Measurements from ENCODE around the gene HS2ST1. TPM values are rescaled to one million over a fixed set of nuclear protein-coding genes. Genes with fewer than 3 reads are reported as not detected.

The HS2ST1 gene
- total and polyA plus RNA-seq, 2 donors (not counting 1 experiment from before 2014, with no cell fraction given) = 19.2 to 22.5 TPM

GRCh38 chr1:87042111-87042811, 127.8 kb downstream of the HS2ST1 start:
- TF ChIP-seq EZH2 (IDR thresholded peaks at IDR 0.05; ENCODE audit: low read length, missing control alignments) (no peak), CTCF (conservative IDR thresholded peaks at IDR 0.05 in 1 of 2, IDR thresholded peaks at IDR 0.05 in 1 of 2; ENCODE audit: low read depth in 1 of 2, low read length in 2 of 2) (no peak)

GRCh38 chr1:87044424-87044823, 130.0 kb downstream of the HS2ST1 start:
- Histone ChIP-seq H3K9ac (ENCODE audit: insufficient read depth, low read length) (no peak overlapping the region), H3K4me3 (replicated peaks in 1 of 4; ENCODE audit: control extremely low read depth in 1 of 4, insufficient read depth in 1 of 4, low read depth in 3 of 4, low read length in 4 of 4) (no peak overlapping the region), H3K4me2 (ENCODE audit: extremely low read depth, insufficient read depth, low read length) (no peak overlapping the region), H3K9me3 (ENCODE audit: control insufficient read depth, insufficient read depth, low read depth, low read length) (no peaks in the 10 kb centered on the region), H2AFZ (ENCODE audit: low read length) (no peak overlapping the region), H3K36me3 (ENCODE audit: control insufficient read depth, insufficient read depth, low read length) (no peaks in the 10 kb centered on the region), H3K4me1 (ENCODE audit: control insufficient read depth, extremely low read depth, insufficient read depth, low read length) (no peaks in the 10 kb centered on the region), H3K27me3 (ENCODE audit: control insufficient read depth, insufficient read depth, low read length) (no peaks in the 10 kb centered on the region), H4K20me1 (ENCODE audit: control insufficient read depth, extremely low read depth, insufficient read depth, low read length) (no peaks in the 10 kb centered on the region), H3K27ac (ENCODE audit: insufficient read depth, low read length) (no peak overlapping the region), H3K79me2 (ENCODE audit: control insufficient read depth, insufficient read depth, low read length) (no peaks in the 10 kb centered on the region)
- TF ChIP-seq CTCF (conservative IDR thresholded peaks at IDR 0.05 in 1 of 2, IDR thresholded peaks at IDR 0.05 in 1 of 2; ENCODE audit: low read depth in 1 of 2, low read length in 2 of 2) (no peak), EZH2 (IDR thresholded peaks at IDR 0.05; ENCODE audit: low read length, missing control alignments) (no peak)
- no peak for DNase-seq (ENCODE audit: low read depth in 2 of 2)

More at GRCh38 chr1:87042111-87042811, 127.8 kb downstream of the HS2ST1 start:
- Histone ChIP-seq H3K4me2 (ENCODE audit: extremely low read depth, insufficient read depth, low read length) (no peak overlapping the region), H4K20me1 (ENCODE audit: control insufficient read depth, extremely low read depth, insufficient read depth, low read length) (no peaks in the 10 kb centered on the region), H3K36me3 (ENCODE audit: control insufficient read depth, insufficient read depth, low read length) (no peaks in the 10 kb centered on the region), H3K4me1 (ENCODE audit: control insufficient read depth, extremely low read depth, insufficient read depth, low read length) (no peaks in the 10 kb centered on the region), H2AFZ (ENCODE audit: low read length) (no peak overlapping the region), H3K9me3 (ENCODE audit: control insufficient read depth, insufficient read depth, low read depth, low read length) (no peaks in the 10 kb centered on the region), H3K4me3 (replicated peaks in 1 of 4; ENCODE audit: control extremely low read depth in 1 of 4, insufficient read depth in 1 of 4, low read depth in 3 of 4, low read length in 4 of 4) (no peak overlapping the region), H3K79me2 (ENCODE audit: control insufficient read depth, insufficient read depth, low read length) (no peaks in the 10 kb centered on the region), H3K9ac (ENCODE audit: insufficient read depth, low read length) (no peak overlapping the region), H3K27me3 (ENCODE audit: control insufficient read depth, insufficient read depth, low read length) (no peaks in the 10 kb centered on the region), H3K27ac (ENCODE audit: insufficient read depth, low read length) (no peak overlapping the region)
- DNase-seq (ENCODE audit: low read depth in 2 of 2) = no peak

GRCh38 chr1:87044840-87045239, 130.4 kb downstream of the HS2ST1 start:
- Histone ChIP-seq H3K27ac (ENCODE audit: insufficient read depth, low read length) (no peak overlapping the region), H3K4me3 (replicated peaks in 1 of 4; ENCODE audit: control extremely low read depth in 1 of 4, insufficient read depth in 1 of 4, low read depth in 3 of 4, low read length in 4 of 4) (no peak overlapping the region), H3K9ac (ENCODE audit: insufficient read depth, low read length) (no peak overlapping the region), H3K4me1 (ENCODE audit: control insufficient read depth, extremely low read depth, insufficient read depth, low read length) (no peaks in the 10 kb centered on the region), H3K27me3 (ENCODE audit: control insufficient read depth, insufficient read depth, low read length) (no peaks in the 10 kb centered on the region), H3K36me3 (ENCODE audit: control insufficient read depth, insufficient read depth, low read length) (no peaks in the 10 kb centered on the region), H2AFZ (ENCODE audit: low read length) (no peak overlapping the region), H3K79me2 (ENCODE audit: control insufficient read depth, insufficient read depth, low read length) (no peaks in the 10 kb centered on the region), H4K20me1 (ENCODE audit: control insufficient read depth, extremely low read depth, insufficient read depth, low read length) (no peaks in the 10 kb centered on the region), H3K9me3 (ENCODE audit: control insufficient read depth, insufficient read depth, low read depth, low read length) (no peaks in the 10 kb centered on the region), H3K4me2 (ENCODE audit: extremely low read depth, insufficient read depth, low read length) (no peak overlapping the region)
- DNase-seq (ENCODE audit: low read depth in 2 of 2) = no peak
- no peak for TF ChIP-seq EZH2 (IDR thresholded peaks at IDR 0.05; ENCODE audit: low read length, missing control alignments)
- no peak for TF ChIP-seq CTCF (conservative IDR thresholded peaks at IDR 0.05 in 1 of 2, IDR thresholded peaks at IDR 0.05 in 1 of 2; ENCODE audit: low read depth in 1 of 2, low read length in 2 of 2)
